ENCODE data around the gene PLEKHD1. TPM values are rescaled to one million over a fixed set of nuclear protein-coding genes. Genes with fewer than 3 reads are reported as not detected.

The PLEKHD1 gene
- under 1 TPM; 0.11 to 0.19 TPM for total RNA-seq

- Mint-ChIP-seq H3K27ac (no peak within 1 kb of the TSS), H3K27me3 (peaks cover 19% of the 10 kb centered on the region), H3K4me3 (no peak within 1 kb of the TSS), H3K4me1 (no peaks in the 10 kb centered on the region), H3K36me3 (ENCODE audit: low read depth) (no peaks in the 10 kb centered on the region), H3K9me3 (no peaks in the 10 kb centered on the region)
- no peak for ATAC-seq (replicated peaks)
These were observed at the start of gene PLEKHD1 for GRCh38 chr14:69484444-69485314. PLEKHD1 (plus strand) TSS chr14:69484728; CDS start chr14:69484966, 238 bp downstream.

GRCh38 chr14:69439521-69440270, 44.8 kb upstream of the PLEKHD1 start:
- H3K27me3 Mint-ChIP-seq = no peaks in the 10 kb centered on the region

GRCh38 chr14:69441948-69442347, 42.6 kb upstream of the PLEKHD1 start:
- H3K36me3 Mint-ChIP-seq (ENCODE audit: low read depth) = peaks cover 63% of the 10 kb centered on the region
- no peaks in the 10 kb centered on the region for H3K27me3 Mint-ChIP-seq
- H3K27ac Mint-ChIP-seq = no peak overlapping the region
- no peaks in the 10 kb centered on the region for H3K9me3 Mint-ChIP-seq
- H3K4me3 Mint-ChIP-seq = no peak overlapping the region
- ATAC-seq (replicated peaks) = no peak
- peaks cover 4% of the 10 kb centered on the region for H3K4me1 Mint-ChIP-seq

More at GRCh38 chr14:69439521-69440270, 44.8 kb upstream of the PLEKHD1 start:
- Mint-ChIP-seq H3K4me3 (no peak overlapping the region), H3K27ac (no peak overlapping the region), H3K4me1 (peaks cover 9% of the 10 kb centered on the region), H3K9me3 (no peaks in the 10 kb centered on the region), H3K36me3 (ENCODE audit: low read depth) (peaks cover 45% of the 10 kb centered on the region)
- no peak for ATAC-seq (replicated peaks)

GRCh38 chr14:69443296-69443805, 41.2 kb upstream of the PLEKHD1 start:
- peaks cover 71% of the 10 kb centered on the region for H3K36me3 Mint-ChIP-seq (ENCODE audit: low read depth)
- H3K9me3 Mint-ChIP-seq = no peaks in the 10 kb centered on the region
- no peak overlapping the region for H3K27ac Mint-ChIP-seq
- H3K27me3 Mint-ChIP-seq = no peaks in the 10 kb centered on the region
- ATAC-seq (replicated peaks) = no peak
- H3K4me1 Mint-ChIP-seq = peaks cover 4% of the 10 kb centered on the region
- H3K4me3 Mint-ChIP-seq = no peak overlapping the region

GRCh38 chr14:69449216-69449615, 35.3 kb upstream of the PLEKHD1 start:
- no peaks in the 10 kb centered on the region for H3K27me3 Mint-ChIP-seq
- H3K4me3 Mint-ChIP-seq = no peak overlapping the region
- no peak overlapping the region for H3K27ac Mint-ChIP-seq
- no peaks in the 10 kb centered on the region for H3K9me3 Mint-ChIP-seq
- peaks cover 57% of the 10 kb centered on the region for H3K36me3 Mint-ChIP-seq (ENCODE audit: low read depth)
- no peak for ATAC-seq (replicated peaks)
- H3K4me1 Mint-ChIP-seq = no peaks in the 10 kb centered on the region

- Mint-ChIP-seq H3K4me3 (no peak overlapping the region), H3K9me3 (no peaks in the 10 kb centered on the region), H3K36me3 (ENCODE audit: low read depth) (peaks cover 58% of the 10 kb centered on the region), H3K27me3 (no peaks in the 10 kb centered on the region), H3K27ac (no peak overlapping the region), H3K4me1 (no peaks in the 10 kb centered on the region)
- ATAC-seq (replicated peaks) = no peak
These were observed 32.6 kb upstream of the PLEKHD1 start for GRCh38 chr14:69451941-69452340.

GRCh38 chr14:69458350-69458749, 26.2 kb upstream of the PLEKHD1 start:
- H3K36me3 Mint-ChIP-seq (ENCODE audit: low read depth) = peaks cover 84% of the 10 kb centered on the region
- no peak overlapping the region for H3K27ac Mint-ChIP-seq
- no peak for ATAC-seq (replicated peaks)
- no peaks in the 10 kb centered on the region for H3K9me3 Mint-ChIP-seq
- no peak overlapping the region for H3K4me3 Mint-ChIP-seq
- H3K4me1 Mint-ChIP-seq = no peaks in the 10 kb centered on the region
- no peaks in the 10 kb centered on the region for H3K27me3 Mint-ChIP-seq

- H3K4me1 Mint-ChIP-seq = no peaks in the 10 kb centered on the region
- H3K36me3 Mint-ChIP-seq (ENCODE audit: low read depth) = peaks cover 76% of the 10 kb centered on the region
- H3K9me3 Mint-ChIP-seq = no peaks in the 10 kb centered on the region
- H3K27ac Mint-ChIP-seq = no peak overlapping the region
- H3K4me3 Mint-ChIP-seq = no peak overlapping the region
- ATAC-seq (replicated peaks) = no peak
- no peaks in the 10 kb centered on the region for H3K27me3 Mint-ChIP-seq
These were observed 25.4 kb upstream of the PLEKHD1 start for GRCh38 chr14:69459122-69459521.

- Mint-ChIP-seq H3K27ac (no peak overlapping the region), H3K9me3 (no peaks in the 10 kb centered on the region), H3K4me3 (no peak overlapping the region), H3K27me3 (no peaks in the 10 kb centered on the region), H3K36me3 (ENCODE audit: low read depth) (peaks cover 65% of the 10 kb centered on the region), H3K4me1 (no peaks in the 10 kb centered on the region)
- ATAC-seq (replicated peaks) = peak; percentile 88
These were observed 24.3 kb upstream of the PLEKHD1 start for GRCh38 chr14:69460093-69460701.

- Mint-ChIP-seq H3K27ac (no peak overlapping the region), H3K9me3 (no peaks in the 10 kb centered on the region)
- no peak for ATAC-seq (replicated peaks)
These were observed 20.1 kb upstream of the PLEKHD1 start for GRCh38 chr14:69464379-69464778.

GRCh38 chr14:69464829-69465228, 19.7 kb upstream of the PLEKHD1 start:
- ATAC-seq (replicated peaks) = no peak
- Mint-ChIP-seq H3K9me3 (no peaks in the 10 kb centered on the region), H3K4me1 (no peaks in the 10 kb centered on the region), H3K4me3 (no peak overlapping the region), H3K27me3 (no peaks in the 10 kb centered on the region), H3K36me3 (ENCODE audit: low read depth) (peaks cover 23% of the 10 kb centered on the region), H3K27ac (no peak overlapping the region)

More at GRCh38 chr14:69464379-69464778, 20.1 kb upstream of the PLEKHD1 start:
- Mint-ChIP-seq H3K36me3 (ENCODE audit: low read depth) (peaks cover 24% of the 10 kb centered on the region), H3K4me1 (no peaks in the 10 kb centered on the region), H3K27me3 (no peaks in the 10 kb centered on the region), H3K4me3 (no peak overlapping the region)

- no peaks in the 10 kb centered on the region for H3K9me3 Mint-ChIP-seq
- H3K4me3 Mint-ChIP-seq = no peak overlapping the region
- no peak overlapping the region for H3K27ac Mint-ChIP-seq
- H3K36me3 Mint-ChIP-seq (ENCODE audit: low read depth) = no peaks in the 10 kb centered on the region
- H3K4me1 Mint-ChIP-seq = no peaks in the 10 kb centered on the region
- no peak for ATAC-seq (replicated peaks)
- no peaks in the 10 kb centered on the region for H3K27me3 Mint-ChIP-seq
These were observed 15.6 kb upstream of the PLEKHD1 start for GRCh38 chr14:69468949-69469348.

- Mint-ChIP-seq H3K27me3 (no peaks in the 10 kb centered on the region), H3K4me3 (no peak overlapping the region), H3K27ac (no peak overlapping the region), H3K9me3 (no peaks in the 10 kb centered on the region), H3K4me1 (no peaks in the 10 kb centered on the region), H3K36me3 (ENCODE audit: low read depth) (no peaks in the 10 kb centered on the region)
- ATAC-seq (replicated peaks) = no peak
These were observed 13.1 kb upstream of the PLEKHD1 start for GRCh38 chr14:69471436-69471835.

- no peaks in the 10 kb centered on the region for H3K9me3 Mint-ChIP-seq
- H3K4me1 Mint-ChIP-seq = no peaks in the 10 kb centered on the region
- ATAC-seq (replicated peaks) = peak; percentile 91
- H3K36me3 Mint-ChIP-seq (ENCODE audit: low read depth) = no peaks in the 10 kb centered on the region
- no peak overlapping the region for H3K27ac Mint-ChIP-seq
- no peak overlapping the region for H3K4me3 Mint-ChIP-seq
- H3K27me3 Mint-ChIP-seq = no peaks in the 10 kb centered on the region
These were observed 12.6 kb upstream of the PLEKHD1 start for GRCh38 chr14:69471916-69472315.

All from activated T-helper 17 cell treated with anti-CD3 and anti-CD28 coated beads, Interleukin-2, amount 50 U/mL, for 72 hours (primary cell).